CD8-positive, alpha-beta memory T cell (primary cell): ENCODE results near the gene NEK10. TPM values are rescaled to one million over a fixed set of nuclear protein-coding genes. Genes with fewer than 3 reads are reported as not detected.

Experiments
- CTCF ChIA-PET: fragments of 350-600 bp; sonication (Branson Sonifier 250); formaldehyde crosslinking; loops from one replicate; lab custom pipeline; 2021; ENCODE audit warnings: antibody characterized with exemption; lab: Charles Lee
- POLR2A ChIA-PET: fragments of 350-600 bp; sonication (Branson Sonifier 250); formaldehyde crosslinking; loops from one replicate; lab custom pipeline; 2021; ENCODE audit warnings: antibody characterized with exemption; lab: Charles Lee
- DNase-seq, 5 donors: peaks; one replicate each; pipeline versions ENCODE4 v3.0.0 to v3.0.0-alpha.2; 2020 to 2022; ENCODE audit warnings: mixed read lengths in 1 of 5
- H3K27ac ChIP-seq: one replicate; pipeline ENCODE4 v1.7.0; 2013; ENCODE audit warnings: low read depth, mild to moderate bottlenecking, low read length, moderate library complexity
- H3K27me3 ChIP-seq: 2 replicates; pipeline ENCODE4 v1.7.0; 2013; ENCODE audit warnings: low read length, mild to moderate bottlenecking; ENCODE audit not compliant: insufficient read depth, poor library complexity, severe bottlenecking
- H3K36me3 ChIP-seq: 2 replicates; pipeline ENCODE4 v1.7.0; 2013; ENCODE audit warnings: mild to moderate bottlenecking, low read length, moderate library complexity; ENCODE audit not compliant: insufficient read depth
- H3K4me1 ChIP-seq: 2 replicates; pipeline ENCODE4 v1.7.0; 2013; ENCODE audit warnings: mild to moderate bottlenecking, low read length, moderate library complexity; ENCODE audit not compliant: insufficient read depth
- H3K4me3 ChIP-seq: 2 replicates; pipeline ENCODE4 v1.7.0; 2013; ENCODE audit warnings: mild to moderate bottlenecking, low read length
- H3K9me3 ChIP-seq: 2 replicates; pipeline ENCODE4 v1.7.0; 2013; ENCODE audit warnings: mild to moderate bottlenecking, low read length
- H3K27ac Mint-ChIP-seq, 8 donors: one replicate each; pipeline ENCODE4 v1.8.0; 2020 to 2021; ENCODE audit warnings: mixed read lengths in 8 of 8, mild to moderate bottlenecking in 6 of 8, inconsistent platforms in 3 of 8, moderate library complexity in 3 of 8
- H3K27me3 Mint-ChIP-seq, 2 donors: one replicate each; pipeline ENCODE4 v1.8.0; 2020 to 2021; ENCODE audit warnings: mixed read lengths in 2 of 2, mild to moderate bottlenecking in 1 of 2, moderate library complexity in 1 of 2
- H3K36me3 Mint-ChIP-seq, 3 donors: one replicate each; pipeline ENCODE4 v1.8.0; 2020 to 2021; ENCODE audit warnings: mixed read lengths in 3 of 3, inconsistent platforms in 1 of 3, mild to moderate bottlenecking in 1 of 3
- H3K4me1 Mint-ChIP-seq, 3 donors: one replicate each; pipeline ENCODE4 v1.8.0; 2020 to 2021; ENCODE audit warnings: mixed read lengths in 3 of 3, inconsistent platforms in 1 of 3, mild to moderate bottlenecking in 1 of 3
- H3K4me3 Mint-ChIP-seq, 7 donors: one replicate each; pipeline ENCODE4 v1.8.0; 2020 to 2021; ENCODE audit warnings: mixed read lengths in 7 of 7, mild to moderate bottlenecking in 6 of 7, moderate library complexity in 4 of 7, inconsistent platforms in 2 of 7
- H3K9me3 Mint-ChIP-seq, 5 donors: one replicate each; pipeline ENCODE4 v1.8.0; 2020 to 2022; ENCODE audit warnings: mixed read lengths in 5 of 5, mild to moderate bottlenecking in 3 of 5, moderate library complexity in 2 of 5, inconsistent platforms in 1 of 5
- polyA plus RNA-seq: library from polyadenylated mRNA; unstranded; fragments of 300-500 nt; fragmentation: Illumina TruSeq; gene quantifications from one replicate; pipeline ENCODE4 v1.2.3, GENCODE V29; 2021
- total RNA-seq, 2 experiments: library from RNA; stranded (reverse); gene quantifications; one replicate each; pipeline ENCODE4 v1.2.3, GENCODE V29; 2021

The NEK10 gene
- total and polyA plus RNA-seq, 3 experiments from 2014 or later: 0.07 to 0.42 (median 0.24) TPM

- Mint-ChIP-seq H3K36me3 (peaks cover 0 to 3% (median 3%) of the 10 kb centered on the region in 3 donors), H3K9me3 (no peaks in the 10 kb centered on the region), H3K4me1 (peaks cover 26 to 39% (median 27%) of the 10 kb centered on the region in 3 donors), H3K4me3 (no peak overlapping the region), H3K27me3 (peaks cover 0 to 2% of the 10 kb centered on the region in 2 donors), H3K27ac (peak overlapping the region in 4 of 8 donors; percentile 0 to 57 (median 40))
- H3K27me3 ChIP-seq: no peaks in the 10 kb centered on the region
- ChIA-PET POLR2A (no interaction called here), CTCF (interaction anchor here (1.6 kb wide), 1 partner anchor 8 kb away, joined by 4 read pairs; no protein-coding TSS in a partner anchor)
- H3K4me1 ChIP-seq: no peaks in the 10 kb centered on the region
- no peaks in the 10 kb centered on the region for H3K36me3 ChIP-seq
- no peak overlapping the region for H3K4me3 ChIP-seq
- no peaks in the 10 kb centered on the region for H3K9me3 ChIP-seq
- H3K27ac ChIP-seq: no peak overlapping the region
- no peak for DNase-seq
Measured at GRCh38 chr3:27345959-27346865, 23.0 kb downstream of the NEK10 start.

- Mint-ChIP-seq H3K9me3 (no peaks in the 10 kb centered on the region), H3K4me3 (peak overlapping the region in 1 of 7 donors; percentile 0), H3K36me3 (peaks cover 0 to 3% (median 3%) of the 10 kb centered on the region in 3 donors), H3K4me1 (peaks cover 21 to 36% (median 24%) of the 10 kb centered on the region in 3 donors), H3K27me3 (peaks cover 0 to 2% of the 10 kb centered on the region in 2 donors), H3K27ac (peak overlapping the region in 7 of 8 donors; percentile 28 to 76 (median 55))
- Histone ChIP-seq H3K36me3 (no peaks in the 10 kb centered on the region), H3K9me3 (no peaks in the 10 kb centered on the region), H3K27ac (no peak overlapping the region), H3K27me3 (no peaks in the 10 kb centered on the region), H3K4me3 (no peak overlapping the region), H3K4me1 (no peaks in the 10 kb centered on the region)
- POLR2A ChIA-PET: interaction anchor here (0.6 kb wide), 1 partner anchor 189 kb away, joined by 5 read pairs; no protein-coding TSS in a partner anchor
- peak in 1 of 5 donors; percentile 54 for DNase-seq
- CTCF ChIA-PET: interaction anchor here (1.6 kb wide), 1 partner anchor 9 kb away, joined by 4 read pairs; no protein-coding TSS in a partner anchor
Measured at GRCh38 chr3:27345493-27345892, 23.7 kb downstream of the NEK10 start.

GRCh38 chr3:27345045-27345444 is 24.1 kb downstream of the NEK10 start:
- ChIA-PET CTCF (interaction anchor here (1.6 kb wide), 1 partner anchor 10 kb away, joined by 4 read pairs; no protein-coding TSS in a partner anchor), POLR2A (interaction anchor here (0.6 kb wide), 1 partner anchor 189 kb away, joined by 5 read pairs; no protein-coding TSS in a partner anchor)
- Histone ChIP-seq H3K9me3 (no peaks in the 10 kb centered on the region), H3K4me3 (no peak overlapping the region), H3K27me3 (no peaks in the 10 kb centered on the region), H3K4me1 (no peaks in the 10 kb centered on the region), H3K27ac (no peak overlapping the region), H3K36me3 (no peaks in the 10 kb centered on the region)
- Mint-ChIP-seq H3K27me3 (peaks cover 0 to 2% of the 10 kb centered on the region in 2 donors), H3K4me3 (no peak overlapping the region), H3K9me3 (no peaks in the 10 kb centered on the region), H3K27ac (peak overlapping the region in 2 of 8 donors; percentile 28 to 57), H3K4me1 (peaks cover 17 to 35% (median 23%) of the 10 kb centered on the region in 3 donors), H3K36me3 (peaks cover 0 to 3% (median 2%) of the 10 kb centered on the region in 3 donors)
- DNase-seq: no peak

DNA sequence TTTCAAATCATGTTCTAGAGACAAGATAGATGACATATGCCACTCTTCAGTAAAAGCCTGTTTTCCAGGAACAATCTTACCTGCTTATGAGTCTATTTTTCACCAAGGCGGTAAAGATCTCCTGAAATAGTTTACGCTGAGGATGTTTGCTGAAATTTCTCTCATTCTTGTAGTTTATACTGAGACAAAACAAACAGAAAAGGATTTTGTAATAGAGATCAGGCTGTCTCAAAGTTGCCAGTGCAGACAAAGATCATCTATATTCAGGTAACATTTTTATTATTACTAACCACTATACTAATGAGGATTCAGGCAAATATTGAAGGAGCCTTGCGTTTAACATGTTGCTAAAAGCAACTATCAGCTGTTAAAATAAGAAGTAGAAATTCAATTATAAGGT is 25.0 kb downstream of the NEK10 start:
- POLR2A ChIA-PET: no interaction called here
- Mint-ChIP-seq H3K27me3 (peaks cover 0 to 2% of the 10 kb centered on the region in 2 donors), H3K4me3 (no peak overlapping the region), H3K27ac (no peak overlapping the region), H3K4me1 (peaks cover 8 to 27% (median 15%) of the 10 kb centered on the region in 3 donors), H3K36me3 (peaks cover 0 to 3% (median under 1%) of the 10 kb centered on the region in 3 donors), H3K9me3 (no peaks in the 10 kb centered on the region)
- Histone ChIP-seq H3K4me3 (no peak overlapping the region), H3K9me3 (no peaks in the 10 kb centered on the region), H3K27ac (no peak overlapping the region), H3K4me1 (no peaks in the 10 kb centered on the region), H3K36me3 (no peaks in the 10 kb centered on the region), H3K27me3 (no peaks in the 10 kb centered on the region)
- CTCF ChIA-PET: interaction anchor here (1.6 kb wide), 1 partner anchor 10 kb away, joined by 4 read pairs; no protein-coding TSS in a partner anchor
- no peak for DNase-seq

DNA sequence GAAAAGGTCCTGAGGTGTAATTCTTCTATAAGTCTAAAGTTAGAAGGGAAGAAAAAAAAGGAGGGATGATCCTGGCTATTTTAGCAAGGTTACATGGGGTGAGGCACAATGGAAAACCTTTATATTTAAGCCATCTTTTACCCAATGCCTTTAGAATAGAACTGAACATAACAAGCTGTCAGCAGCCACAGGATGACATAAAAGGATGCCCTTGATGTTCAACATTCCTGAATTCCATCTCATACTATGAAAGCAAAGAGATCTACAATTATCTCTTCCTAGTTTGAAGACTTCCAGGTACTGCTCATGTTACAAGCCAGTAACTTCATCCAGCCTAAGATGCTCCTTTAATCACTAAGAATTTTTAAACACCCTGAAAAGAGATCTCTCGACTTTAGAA is 26.9 kb downstream of the NEK10 start:
- Mint-ChIP-seq H3K27ac (peak overlapping the region in 1 of 8 donors; percentile 1), H3K9me3 (peaks cover 0 to 5% (median 0%) of the 10 kb centered on the region in 5 donors), H3K36me3 (peaks cover 0 to 8% (median 0%) of the 10 kb centered on the region in 3 donors), H3K27me3 (peaks cover 0 to 2% of the 10 kb centered on the region in 2 donors), H3K4me3 (no peak overlapping the region), H3K4me1 (peaks cover 6 to 20% (median 14%) of the 10 kb centered on the region in 3 donors)
- H3K9me3 ChIP-seq: no peaks in the 10 kb centered on the region
- DNase-seq: no peak
- H3K27ac ChIP-seq: no peak overlapping the region
- no peaks in the 10 kb centered on the region for H3K36me3 ChIP-seq
- CTCF ChIA-PET: no interaction called here
- H3K27me3 ChIP-seq: no peaks in the 10 kb centered on the region
- POLR2A ChIA-PET: no interaction called here
- no peaks in the 10 kb centered on the region for H3K4me1 ChIP-seq
- H3K4me3 ChIP-seq: no peak overlapping the region

DNA sequence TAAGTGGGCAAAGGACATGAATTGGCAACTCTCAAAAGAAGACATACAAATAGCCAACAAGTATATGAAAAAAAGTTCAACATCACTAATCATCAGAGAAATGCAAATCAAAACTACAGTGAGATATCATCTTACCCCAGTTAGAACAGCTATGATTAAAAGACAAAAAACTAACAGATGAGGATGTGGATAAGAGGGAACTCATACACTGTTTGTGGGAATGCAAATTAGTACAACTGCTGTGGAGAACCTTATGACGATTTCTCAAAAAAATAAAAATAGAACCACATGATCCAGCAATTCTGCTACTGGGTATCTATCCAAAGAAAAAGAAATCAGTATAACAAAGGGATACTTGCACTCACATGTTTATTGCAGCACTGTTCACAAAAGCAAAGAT is 28.6 kb downstream of the NEK10 start:
- no peaks in the 10 kb centered on the region for H3K9me3 ChIP-seq
- no peaks in the 10 kb centered on the region for H3K4me1 ChIP-seq
- H3K9me3 Mint-ChIP-seq: peaks cover 0 to 7% (median 0%) of the 10 kb centered on the region in 5 donors
- no peak for DNase-seq
- H3K4me3 ChIP-seq: no peak overlapping the region
- ChIA-PET CTCF (no interaction called here), POLR2A (no interaction called here)
- H3K36me3 ChIP-seq: no peaks in the 10 kb centered on the region
- no peak overlapping the region for H3K27ac ChIP-seq
- H3K4me1 Mint-ChIP-seq: peaks cover 4 to 11% (median 8%) of the 10 kb centered on the region in 3 donors
- peaks cover 0 to 2% of the 10 kb centered on the region in 2 donors for H3K27me3 Mint-ChIP-seq
- peak overlapping the region in 1 of 8 donors; percentile 11 for H3K27ac Mint-ChIP-seq
- peak overlapping the region in 1 of 7 donors; percentile 14 for H3K4me3 Mint-ChIP-seq
- no peaks in the 10 kb centered on the region for H3K27me3 ChIP-seq
- H3K36me3 Mint-ChIP-seq: peaks cover 0 to 8% (median 3%) of the 10 kb centered on the region in 3 donors

DNA sequence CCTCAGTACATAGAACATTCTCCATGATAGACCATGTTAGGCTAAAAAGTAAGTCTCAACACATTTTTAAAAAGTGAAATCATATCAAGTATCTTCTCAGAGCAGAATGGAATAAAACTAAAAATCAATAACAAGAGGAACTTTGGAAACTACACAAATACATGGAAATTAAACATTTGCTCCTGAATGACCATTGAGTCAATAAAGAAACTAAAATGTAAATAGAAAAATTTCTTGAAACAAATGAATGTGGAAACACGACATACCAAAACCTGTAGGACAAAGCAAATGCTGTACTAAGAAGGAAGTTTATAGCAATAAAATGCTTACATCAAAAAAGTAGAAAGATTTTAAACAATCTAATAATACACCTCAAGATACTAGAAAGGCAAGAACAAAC is 33.6 kb downstream of the NEK10 start:
- no peak for DNase-seq
- H3K27ac ChIP-seq: no peak overlapping the region
- ChIA-PET POLR2A (no interaction called here), CTCF (no interaction called here)
- H3K9me3 Mint-ChIP-seq: peaks cover 0 to 7% (median 0%) of the 10 kb centered on the region in 5 donors
- H3K27me3 Mint-ChIP-seq: peaks cover 0 to 7% of the 10 kb centered on the region in 2 donors
- H3K36me3 ChIP-seq: no peaks in the 10 kb centered on the region
- no peak overlapping the region for H3K4me3 ChIP-seq
- H3K4me1 ChIP-seq: no peaks in the 10 kb centered on the region
- H3K36me3 Mint-ChIP-seq: peaks cover 0 to 5% (median 3%) of the 10 kb centered on the region in 3 donors
- no peaks in the 10 kb centered on the region for H3K9me3 ChIP-seq
- no peak overlapping the region for H3K27ac Mint-ChIP-seq
- H3K27me3 ChIP-seq: no peaks in the 10 kb centered on the region
- H3K4me1 Mint-ChIP-seq: peaks cover 0 to 5% (median 3%) of the 10 kb centered on the region in 3 donors
- H3K4me3 Mint-ChIP-seq: no peak overlapping the region
